Spleen (tissue), 7 donors: ENCODE measurements around the gene LTBP1.

ENCODE experiments used
- CTCF ChIP-seq, 11 experiments: fragments of 200-600 bp in 7 of 11; fragments of 450-650 bp in 4 of 11; sonication (generic) in 4 of 11; IDR thresholded peaks in 8 of 11; conservative IDR thresholded peaks in 3 of 11; 1 replicate in 7 of 11; 2 replicates in 4 of 11; pipeline versions ENCODE4 v1.4.0 to v1.8.0; 2016 to 2021; ENCODE audit warnings: antibody characterized with exemption in 11 of 11, inconsistent platforms in 4 of 11, mild to moderate bottlenecking in 1 of 11
- POLR2A ChIP-seq, 3 donors: fragments of 450-650 bp; IDR thresholded peaks; one replicate each; pipeline ENCODE4 v1.5.1; 2017; ENCODE audit warnings: antibody characterized with exemption in 3 of 3, mild to moderate bottlenecking in 1 of 3
- donor health status: DM: no; HTN: no; CAD: no; lungs with moderate emphysema.
- donor health status: DM: no; HTN: no; CAD: no.
- donor health status: DM: no; HTN: no; CAD: no.

GRCh38 chr2:33321876-33322483 lies 375.2 kb downstream of the LTBP1 start:
- TF ChIP-seq CTCF (IDR thresholded peaks at IDR 0.05 in 8 of 11, conservative IDR thresholded peaks at IDR 0.05 in 3 of 11), result no peak
- TF ChIP-seq POLR2A (IDR thresholded peaks at IDR 0.05), result no peak
